ENCODE data around the gene UGP2. TPM values are rescaled to one million over a fixed set of nuclear protein-coding genes. Genes with fewer than 3 reads are reported as not detected.

Gene UGP2
- total and polyA plus RNA-seq, 2 of the 8 experiments (the other 6 are each of a cell fraction or from before 2014, with no cell fraction given) = 278 to 956 TPM

DNA sequence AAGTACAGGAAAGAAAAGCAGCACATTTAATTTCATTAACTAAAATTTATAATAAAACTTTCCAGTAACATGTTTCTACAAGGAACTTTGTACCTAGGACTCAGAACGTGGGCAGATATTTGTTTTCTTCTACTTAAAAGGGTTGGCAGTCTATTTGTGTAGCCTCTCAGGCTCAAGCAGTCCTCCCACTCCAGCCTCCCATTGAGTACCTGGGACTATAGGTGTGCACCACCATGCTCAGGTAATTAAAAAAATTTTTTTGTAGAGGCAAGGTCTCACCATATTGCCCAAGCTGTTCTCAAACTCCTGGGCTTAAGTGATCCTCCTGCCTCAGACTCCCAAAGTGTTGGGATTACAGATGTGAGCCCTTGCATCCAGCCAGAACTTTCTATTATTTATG, 36.8 kb downstream of the UGP2 start:
- peaks cover 3 to 95% of the 10 kb centered on the region in 2 experiments for H3K79me2 ChIP-seq (ENCODE audit: control insufficient read depth in 1 of 2, insufficient read depth in 2 of 2, low read length in 2 of 2)
- no peak overlapping the region for H2BK15ac ChIP-seq (ENCODE audit: low read length)
- H2BK20ac ChIP-seq (ENCODE audit: low read length) = no peak overlapping the region
- H2BK5ac ChIP-seq (ENCODE audit: low read depth, low read length) = no peak overlapping the region
- no peak overlapping the region; a peak in 1 of 8 replicates for H3K4me3 ChIP-seq (ENCODE audit: extremely low read depth in 1 of 4, insufficient read depth in 2 of 4, low read depth in 3 of 4, low read length in 4 of 4)
- ChIA-PET POLR2A (ENCODE audit: partially characterized antibody) (interaction anchor here (1.1 to 6.2 kb wide), 7 partner anchors 14 to 263 kb away, joined by 3 to 45 read pairs (median 4); partner anchors contain the start of gene UGP2), CTCF (ENCODE audit: partially characterized antibody) (interaction anchor here (0.8 kb wide), 1 partner anchor 180 kb away, joined by 4 read pairs; no protein-coding TSS in a partner anchor)
- peaks cover 0 to 18% (median 9%) of the 10 kb centered on the region in 4 experiments; a peak in 6 of 7 replicates for H3K4me1 ChIP-seq (replicated peaks in 1 of 4; ENCODE audit: control insufficient read depth in 3 of 4, insufficient read depth in 4 of 4, low read length in 3 of 4)
- FAIRE-seq = no peak
- no peaks in the 10 kb centered on the region for H3K23me2 ChIP-seq (ENCODE audit: low read depth, low read length)
- no peak overlapping the region for H2AFZ ChIP-seq (ENCODE audit: low read length)
- H3K79me1 ChIP-seq (ENCODE audit: low read depth, low read length) = peaks cover 2% of the 10 kb centered on the region; the same call in 1 of the 2 replicates
- WGBS, 2 experiments (ENCODE audit: extremely low coverage in 1 of 2, insufficient coverage in 1 of 2, insufficient read length in 1 of 2, insufficient replicate concordance in 2 of 2, low coverage in 1 of 2, low lambda C conversion rate in 2 of 2, missing lambda C conversion rate in 1 of 2) = 91% methylated on average over 1 of the region's 1 CpG; no CpG with 5 or more reads in 1 of the 2 experiments
- H3K27me3 ChIP-seq (replicated peaks in 1 of 4; ENCODE audit: control insufficient read depth in 3 of 4, extremely low read depth in 1 of 4, insufficient read depth in 3 of 4, low read length in 3 of 4) = no peaks in the 10 kb centered on the region
- TF ChIP-seq MAFK (IDR thresholded peaks at IDR 0.05; ENCODE audit: low read depth, low read length) (no peak), EP300 (IDR thresholded peaks at IDR 0.05; ENCODE audit: borderline replicate concordance in 1 of 2, low read depth in 2 of 2, low read length in 2 of 2) (no peak), SP2 (IDR thresholded peaks at IDR 0.05; ENCODE audit: low read length) (no peak), SP1 (IDR thresholded peaks at IDR 0.05; ENCODE audit: low read depth, low read length) (no peak), CHD2 (IDR thresholded peaks at IDR 0.05; ENCODE audit: low read length) (no peak), ZNF274 (IDR thresholded peaks at IDR 0.05; ENCODE audit: borderline replicate concordance, extremely low read depth, low read length) (no peak), SIRT6 (IDR thresholded peaks at IDR 0.05; ENCODE audit: low read length) (no peak), SAP30 (IDR thresholded peaks at IDR 0.05; ENCODE audit: insufficient read depth, insufficient replicate concordance, low read length) (no peak), RXRA (IDR thresholded peaks at IDR 0.05; ENCODE audit: insufficient read depth, low read depth, low read length) (no peak)
- H3K23ac ChIP-seq (ENCODE audit: insufficient read length) = no peak overlapping the region
- H4K20me1 ChIP-seq (replicated peaks in 1 of 2; ENCODE audit: control insufficient read depth in 1 of 2, insufficient read depth in 2 of 2, low read length in 2 of 2) = peaks cover 27 to 36% of the 10 kb centered on the region in 2 experiments
- H3K18ac ChIP-seq (ENCODE audit: extremely low read depth, low read length) = no peak overlapping the region
- no peak overlapping the region for H2AK5ac ChIP-seq (ENCODE audit: low read depth, low read length)
- H2BK12ac ChIP-seq (ENCODE audit: low read depth, low read length) = no peak overlapping the region
- H3K4me2 ChIP-seq (ENCODE audit: insufficient read depth in 1 of 2, low read depth in 2 of 2, low read length in 2 of 2) = no peak overlapping the region
- H3K4ac ChIP-seq (replicated peaks; ENCODE audit: insufficient read length, low read depth, low read length) = no peak overlapping the region
- no peak overlapping the region for H2BK120ac ChIP-seq (replicated peaks; ENCODE audit: low read depth, low read length)
- no peak overlapping the region for H4K91ac ChIP-seq (replicated peaks; ENCODE audit: insufficient read length, low read length)
- H3K27ac ChIP-seq (ENCODE audit: low read depth, low read length) = no peak overlapping the region
- H3K56ac ChIP-seq (replicated peaks; ENCODE audit: insufficient read length, low read depth, low read length) = no peak overlapping the region
- peaks cover 12 to 93% (median 53%) of the 10 kb centered on the region in 4 experiments for H3K36me3 ChIP-seq (ENCODE audit: control insufficient read depth in 2 of 4, insufficient read depth in 4 of 4, low read length in 3 of 4)
- no peak for DNase-seq (ENCODE audit: low read depth in 1 of 2, low spot score in 2 of 2)
- no peak overlapping the region for H3K9ac ChIP-seq (replicated peaks in 1 of 4; ENCODE audit: extremely low read depth in 1 of 4, low read depth in 3 of 4, low read length in 3 of 4)
- H3K14ac ChIP-seq (ENCODE audit: insufficient read length) = no peak overlapping the region
- H4K8ac ChIP-seq (ENCODE audit: extremely low read depth, insufficient read depth, low read length) = no peak overlapping the region
- H3K9me3 ChIP-seq (ENCODE audit: insufficient read depth in 2 of 2, low read depth in 1 of 2, low read length in 1 of 2) = no peaks in the 10 kb centered on the region
- H4K5ac ChIP-seq (ENCODE audit: insufficient read length, low read depth, low read length) = no peak overlapping the region

All from H1 (cell line).